ENCODE measurements around the gene PDGFC. TPM values are rescaled to one million over a fixed set of nuclear protein-coding genes. Genes with fewer than 3 reads are reported as not detected.
A peak's percentile ranks its signal among the peaks of the same experiment; 100 is the strongest.
"Not testable (repeated sequence)": the region's sequence is repeated elsewhere in the genome, so short reads cannot be mapped to it uniquely, and the experiment has no call there.

The PDGFC gene
- total RNA-seq, 1 experiment from 2014 or later, result 64.5 TPM

- BruUV-seq (replicated peaks), result no TSS peak
- Mint-ChIP-seq H3K36me3 (ENCODE audit: insufficient read depth, unreplicated experiment) (peaks cover 13% of the 10 kb centered on the region), H3K4me1 (ENCODE audit: low read depth, unreplicated experiment) (peaks cover 39% of the 10 kb centered on the region), H3K9me3 (ENCODE audit: low read depth, unreplicated experiment) (no peaks in the 10 kb centered on the region), H3K27me3 (ENCODE audit: unreplicated experiment) (no peaks in the 10 kb centered on the region), H3K27ac (ENCODE audit: unreplicated experiment) (peak overlapping the region; percentile 63), H3K4me3 (ENCODE audit: low read depth, unreplicated experiment) (no peak overlapping the region)
- intact Hi-C loops (cut with micrococcal nuclease; ENCODE audit: unreplicated experiment), result no loop called here
- no peak for DNase-seq
- CTCF ChIA-PET, result no interaction called here
- TF ChIP-seq CTCF (IDR thresholded peaks at IDR 0.05; ENCODE audit: unreplicated experiment), result no peak
These were observed 32.5 kb downstream of the PDGFC start for GRCh38 chr4:156939139-156939538.

DNA sequence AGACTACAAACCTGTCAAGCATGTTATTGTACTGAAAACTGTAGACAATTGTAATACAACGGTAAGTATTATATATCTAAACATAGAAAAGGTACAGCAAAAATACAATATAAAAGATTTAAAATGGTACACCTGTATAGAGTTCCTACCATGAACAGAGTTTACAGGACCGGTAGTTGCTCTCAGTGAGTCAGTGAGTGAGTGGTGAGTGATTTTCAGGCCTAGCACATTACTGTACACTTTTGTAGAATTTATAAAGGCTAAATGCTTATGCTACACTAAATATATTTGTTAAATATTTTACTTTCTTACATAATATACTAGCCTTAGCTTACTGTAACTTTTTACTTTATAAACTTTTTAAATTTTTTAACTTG, 37.4 kb downstream of the PDGFC start:
- Mint-ChIP-seq H3K9me3 (ENCODE audit: low read depth, unreplicated experiment) (no peaks in the 10 kb centered on the region), H3K36me3 (ENCODE audit: insufficient read depth, unreplicated experiment) (peaks cover 28% of the 10 kb centered on the region), H3K27me3 (ENCODE audit: unreplicated experiment) (no peaks in the 10 kb centered on the region), H3K4me3 (ENCODE audit: low read depth, unreplicated experiment) (no peak overlapping the region), H3K27ac (ENCODE audit: unreplicated experiment) (peak overlapping the region; percentile 99), H3K4me1 (ENCODE audit: low read depth, unreplicated experiment) (peaks cover 18% of the 10 kb centered on the region)
- CTCF ChIA-PET, result interaction anchor here (1.1 kb wide), 1 partner anchor 10 kb away, joined by 3 read pairs; no protein-coding TSS in a partner anchor
- DNase-seq, result no peak
- BruUV-seq (replicated peaks), result TSS peak; percentile 84
- intact Hi-C loops (cut with micrococcal nuclease; ENCODE audit: unreplicated experiment), result loop anchor here (1.0 to 5.0 kb wide), 3 partner anchors 34 to 157 kb away; no protein-coding TSS in a partner anchor
- no peak for TF ChIP-seq CTCF (IDR thresholded peaks at IDR 0.05; ENCODE audit: unreplicated experiment)

GRCh38 chr4:156933633-156934258, 37.9 kb downstream of the PDGFC start:
- CTCF ChIA-PET, result interaction anchor here (0.6 to 1.1 kb wide), 2 partner anchors 11 to 55 kb away, joined by 3 to 4 read pairs; no protein-coding TSS in a partner anchor
- intact Hi-C loops (cut with micrococcal nuclease; ENCODE audit: unreplicated experiment), result loop anchor here (1.0 to 5.0 kb wide), 3 partner anchors 35 to 156 kb away; no protein-coding TSS in a partner anchor
- TF ChIP-seq CTCF (IDR thresholded peaks at IDR 0.05; ENCODE audit: unreplicated experiment), result no peak
- peaks cover 18% of the 10 kb centered on the region for H3K4me1 Mint-ChIP-seq (ENCODE audit: low read depth, unreplicated experiment)
- no TSS peak for BruUV-seq (replicated peaks)
- peaks cover 28% of the 10 kb centered on the region for H3K36me3 Mint-ChIP-seq (ENCODE audit: insufficient read depth, unreplicated experiment)
- DNase-seq, result peak; percentile 45
- H3K9me3 Mint-ChIP-seq (ENCODE audit: low read depth, unreplicated experiment), result no peaks in the 10 kb centered on the region
- H3K27ac Mint-ChIP-seq (ENCODE audit: unreplicated experiment), result peak overlapping the region; percentile 99
- H3K27me3 Mint-ChIP-seq (ENCODE audit: unreplicated experiment), result no peaks in the 10 kb centered on the region
- peak overlapping the region; percentile 38 for H3K4me3 Mint-ChIP-seq (ENCODE audit: low read depth, unreplicated experiment)

DNA sequence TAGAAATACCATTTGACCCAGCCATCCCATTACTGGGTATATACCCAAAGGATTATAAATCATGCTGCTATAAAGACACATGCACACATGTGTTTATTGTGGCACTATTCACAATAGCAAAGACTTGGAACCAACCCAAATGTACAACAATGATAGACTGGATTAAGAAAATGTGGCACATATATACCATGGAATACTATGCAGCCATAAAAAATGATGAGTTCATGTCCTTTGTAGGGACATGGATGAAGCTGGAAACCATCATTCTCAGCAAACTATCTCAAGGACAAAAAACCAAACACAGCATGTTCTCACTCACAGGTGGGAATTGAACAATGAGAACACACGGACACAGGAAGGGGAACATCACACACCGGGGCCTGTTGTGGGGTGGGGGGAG, 39.2 kb downstream of the PDGFC start:
- intact Hi-C loops (cut with micrococcal nuclease; ENCODE audit: unreplicated experiment), result loop anchor here (5.0 kb wide), 2 partner anchors 40 to 155 kb away; no protein-coding TSS in a partner anchor
- peaks cover 28% of the 10 kb centered on the region for H3K36me3 Mint-ChIP-seq (ENCODE audit: insufficient read depth, unreplicated experiment)
- CTCF ChIA-PET; H3K27me3 Mint-ChIP-seq (ENCODE audit: unreplicated experiment); H3K4me3 Mint-ChIP-seq (ENCODE audit: low read depth, unreplicated experiment); BruUV-seq (replicated peaks); H3K9me3 Mint-ChIP-seq (ENCODE audit: low read depth, unreplicated experiment); DNase-seq: not testable (repeated sequence)
- peaks cover 18% of the 10 kb centered on the region for H3K4me1 Mint-ChIP-seq (ENCODE audit: low read depth, unreplicated experiment)
- H3K27ac Mint-ChIP-seq (ENCODE audit: unreplicated experiment), result peak overlapping the region; percentile 50

DNA sequence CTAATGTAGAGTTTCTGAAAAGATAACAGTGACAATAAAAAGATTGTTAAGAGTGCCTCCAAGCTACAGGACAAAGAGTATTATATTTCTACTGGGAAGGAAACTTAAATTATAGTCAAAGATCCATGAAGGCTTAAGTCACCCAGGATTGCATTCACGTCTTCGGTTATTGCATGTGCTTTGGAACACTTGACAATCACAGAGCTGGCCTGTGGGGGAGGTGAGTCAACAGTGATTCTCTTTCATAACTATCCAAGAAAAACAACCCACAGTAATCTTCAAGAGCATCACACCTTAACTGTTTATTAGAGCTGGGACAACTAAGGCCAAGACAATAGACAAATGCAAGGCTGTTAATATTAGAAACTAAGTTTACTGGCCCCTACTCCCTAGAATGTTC, 40.3 kb downstream of the PDGFC start:
- intact Hi-C loops (cut with micrococcal nuclease; ENCODE audit: unreplicated experiment), result loop anchor here (5.0 kb wide), 2 partner anchors 39 to 154 kb away; no protein-coding TSS in a partner anchor
- no peaks in the 10 kb centered on the region for H3K27me3 Mint-ChIP-seq (ENCODE audit: unreplicated experiment)
- H3K36me3 Mint-ChIP-seq (ENCODE audit: insufficient read depth, unreplicated experiment), result peaks cover 26% of the 10 kb centered on the region
- no TSS peak for BruUV-seq (replicated peaks)
- CTCF ChIA-PET, result interaction anchor here (0.7 kb wide), 1 partner anchor 26 kb away, joined by 3 read pairs; no protein-coding TSS in a partner anchor
- TF ChIP-seq CTCF (IDR thresholded peaks at IDR 0.05; ENCODE audit: unreplicated experiment), result no peak
- peak; percentile 61 for DNase-seq
- H3K4me1 Mint-ChIP-seq (ENCODE audit: low read depth, unreplicated experiment), result peaks cover 11% of the 10 kb centered on the region
- peak overlapping the region; percentile 45 for H3K4me3 Mint-ChIP-seq (ENCODE audit: low read depth, unreplicated experiment)
- H3K27ac Mint-ChIP-seq (ENCODE audit: unreplicated experiment), result peak overlapping the region; percentile 98
- no peaks in the 10 kb centered on the region for H3K9me3 Mint-ChIP-seq (ENCODE audit: low read depth, unreplicated experiment)

Data from Calu3 (cell line).